Measurements from ENCODE around the gene SLC43A2. TPM values are rescaled to one million over a fixed set of nuclear protein-coding genes. Genes with fewer than 3 reads are reported as not detected.

The SLC43A2 gene
- total RNA-seq, 2 experiments from 2014 or later = 9.0 to 10.2 TPM

- H3K4me3 Mint-ChIP-seq = no peak overlapping the region
- no peaks in the 10 kb centered on the region for H3K36me3 Mint-ChIP-seq (ENCODE audit: low read depth)
- intact Hi-C loops (cut with DNase I, micrococcal nuclease) = loop anchor here in 1 of 2 experiments (5.0 kb wide), 1 partner anchor 34 kb away; no protein-coding TSS in a partner anchor
- H3K4me1 Mint-ChIP-seq (ENCODE audit: low read depth) = no peaks in the 10 kb centered on the region
- Histone ChIP-seq H3K4me3 (ENCODE audit: low read length) (no peak overlapping the region), H3K4me1 (ENCODE audit: insufficient read depth, low read length) (no peaks in the 10 kb centered on the region), H3K27ac (ENCODE audit: low read depth in 1 of 2, low read length in 2 of 2) (no peak overlapping the region), H3K36me3 (ENCODE audit: insufficient read depth, low read length) (no peaks in the 10 kb centered on the region), H3K27me3 (ENCODE audit: control insufficient read depth in 1 of 2, insufficient read depth in 2 of 2, low read length in 2 of 2) (no peaks in the 10 kb centered on the region), H3K9me3 (ENCODE audit: control insufficient read depth in 1 of 2, insufficient read depth in 1 of 2, low read length in 2 of 2) (no peaks in the 10 kb centered on the region)
- ATAC-seq (ENCODE audit: poor library complexity) = no peak
- no peak overlapping the region for H3K27ac Mint-ChIP-seq
- DNase-seq = no peak
- POLR2A ChIA-PET = no interaction called here
- TF ChIP-seq CTCF (IDR thresholded peaks at IDR 0.05) = no peak
- H3K27me3 Mint-ChIP-seq = no peaks in the 10 kb centered on the region
- H3K9me3 Mint-ChIP-seq = no peaks in the 10 kb centered on the region
- CTCF ChIA-PET = no interaction called here
These were observed 45.1 kb downstream of the SLC43A2 start for GRCh38 chr17:1583556-1583955.

DNA sequence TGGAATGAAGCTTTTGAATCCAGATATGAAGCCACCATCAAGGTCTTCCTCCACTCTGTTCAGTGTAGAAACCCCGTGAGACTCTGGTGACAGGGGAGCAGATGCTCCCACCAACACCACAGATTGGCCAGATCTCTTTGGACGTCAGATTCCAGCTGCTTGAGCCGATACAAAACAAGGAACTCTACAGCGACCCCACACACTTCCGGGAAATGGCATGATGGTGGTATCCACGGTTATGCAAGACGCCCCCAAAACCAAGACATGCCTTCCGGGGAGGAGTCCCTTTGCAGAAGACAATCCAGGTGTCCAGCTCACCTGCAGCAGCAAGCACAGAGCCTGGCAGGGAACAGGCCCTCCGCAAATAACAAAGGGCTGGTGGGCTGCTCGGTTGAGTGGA is 46.3 kb downstream of the SLC43A2 start:
- Histone ChIP-seq H3K4me1 (ENCODE audit: insufficient read depth, low read length) (peaks cover 6% of the 10 kb centered on the region), H3K36me3 (ENCODE audit: insufficient read depth, low read length) (no peaks in the 10 kb centered on the region), H3K9me3 (ENCODE audit: control insufficient read depth in 1 of 2, insufficient read depth in 1 of 2, low read length in 2 of 2) (no peaks in the 10 kb centered on the region), H3K27me3 (ENCODE audit: control insufficient read depth in 1 of 2, insufficient read depth in 2 of 2, low read length in 2 of 2) (no peaks in the 10 kb centered on the region), H3K27ac (ENCODE audit: low read depth in 1 of 2, low read length in 2 of 2) (no peak overlapping the region), H3K4me3 (ENCODE audit: low read length) (no peak overlapping the region)
- Mint-ChIP-seq H3K9me3 (no peaks in the 10 kb centered on the region), H3K27me3 (no peaks in the 10 kb centered on the region), H3K36me3 (ENCODE audit: low read depth) (no peaks in the 10 kb centered on the region), H3K27ac (no peak overlapping the region), H3K4me3 (no peak overlapping the region), H3K4me1 (ENCODE audit: low read depth) (no peaks in the 10 kb centered on the region)
- intact Hi-C loops (cut with DNase I, micrococcal nuclease) = loop anchor here in 1 of 2 experiments (5.0 kb wide), 1 partner anchor 35 kb away; no protein-coding TSS in a partner anchor
- ATAC-seq (ENCODE audit: poor library complexity) = no peak
- TF ChIP-seq CTCF (IDR thresholded peaks at IDR 0.05) = no peak
- ChIA-PET CTCF (no interaction called here), POLR2A (no interaction called here)
- DNase-seq = no peak

- no peak for TF ChIP-seq CTCF (IDR thresholded peaks at IDR 0.05)
- Histone ChIP-seq H3K4me1 (ENCODE audit: insufficient read depth, low read length) (peaks cover 10% of the 10 kb centered on the region), H3K36me3 (ENCODE audit: insufficient read depth, low read length) (no peaks in the 10 kb centered on the region), H3K4me3 (ENCODE audit: low read length) (no peak overlapping the region), H3K9me3 (ENCODE audit: control insufficient read depth in 1 of 2, insufficient read depth in 1 of 2, low read length in 2 of 2) (no peaks in the 10 kb centered on the region), H3K27ac (ENCODE audit: low read depth in 1 of 2, low read length in 2 of 2) (no peak overlapping the region), H3K27me3 (ENCODE audit: control insufficient read depth in 1 of 2, insufficient read depth in 2 of 2, low read length in 2 of 2) (no peaks in the 10 kb centered on the region)
- H3K36me3 Mint-ChIP-seq (ENCODE audit: low read depth) = no peaks in the 10 kb centered on the region
- ChIA-PET CTCF (no interaction called here), POLR2A (no interaction called here)
- no peaks in the 10 kb centered on the region for H3K27me3 Mint-ChIP-seq
- DNase-seq = no peak
- H3K4me1 Mint-ChIP-seq (ENCODE audit: low read depth) = no peaks in the 10 kb centered on the region
- ATAC-seq (ENCODE audit: poor library complexity) = no peak
- H3K9me3 Mint-ChIP-seq = no peaks in the 10 kb centered on the region
- intact Hi-C loops (cut with DNase I, micrococcal nuclease) = loop anchor here in 1 of 2 experiments (5.0 kb wide), 1 partner anchor 36 kb away; no protein-coding TSS in a partner anchor
- no peak overlapping the region for H3K4me3 Mint-ChIP-seq
- no peak overlapping the region for H3K27ac Mint-ChIP-seq
These were observed 47.5 kb downstream of the SLC43A2 start for GRCh38 chr17:1580979-1581676.

All from CD4-positive, alpha-beta T cell (primary cell).